Measurements from ENCODE around the gene KRTAP5-1.
"Not testable (repeated sequence)": the region's sequence is repeated elsewhere in the genome, so short reads cannot be mapped to it uniquely, and the experiment has no call there.

KRTAP5-1 gene

DNA sequence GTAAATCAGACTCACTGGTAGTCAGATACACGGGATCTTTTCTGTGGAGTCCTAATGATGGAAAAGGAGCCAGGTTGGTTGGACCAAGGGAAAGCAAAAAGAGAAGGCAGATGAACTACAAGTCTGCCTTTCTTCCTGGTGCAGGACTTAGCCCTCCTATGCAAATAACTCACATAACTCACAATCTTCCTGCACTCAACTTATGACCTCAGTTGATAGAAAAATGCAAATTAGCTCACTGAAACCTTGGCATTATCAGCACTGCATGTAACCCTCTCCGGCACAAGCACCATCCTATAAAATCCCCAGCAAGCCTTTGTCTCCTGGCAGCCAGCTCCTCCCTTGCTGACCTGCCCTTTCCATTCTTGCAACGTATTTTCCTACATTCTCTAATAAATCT, 16.6 kb upstream of the KRTAP5-1 start:
- DNase-seq (ENCODE audit: low spot score) = not testable (repeated sequence)

GRCh38 chr11:1600626-1601025, 15.5 kb upstream of the KRTAP5-1 start:
- DNase-seq (ENCODE audit: low spot score) = no peak

GRCh38 chr11:1598816-1599215, 13.7 kb upstream of the KRTAP5-1 start:
- peak; percentile 41 for DNase-seq (ENCODE audit: low spot score)

- not testable (repeated sequence) for DNase-seq (ENCODE audit: low spot score)
Observed at GRCh38 chr11:1598406-1598805, 13.3 kb upstream of the KRTAP5-1 start.

- no peak for DNase-seq (ENCODE audit: low spot score)
Observed at GRCh38 chr11:1597994-1598380, 12.9 kb upstream of the KRTAP5-1 start, which contains the start of gene KRTAP5-2. KRTAP5-2 (minus strand) TSS chr11:1598294; CDS start chr11:1598250, 44 bp downstream.

GRCh38 chr11:1597331-1597993, 12.4 kb upstream of the KRTAP5-1 start:
- DNase-seq (ENCODE audit: low spot score) = no peak

- not testable (repeated sequence) for DNase-seq (ENCODE audit: low spot score)
Observed at GRCh38 chr11:1596576-1597121, 11.6 kb upstream of the KRTAP5-1 start.

DNA sequence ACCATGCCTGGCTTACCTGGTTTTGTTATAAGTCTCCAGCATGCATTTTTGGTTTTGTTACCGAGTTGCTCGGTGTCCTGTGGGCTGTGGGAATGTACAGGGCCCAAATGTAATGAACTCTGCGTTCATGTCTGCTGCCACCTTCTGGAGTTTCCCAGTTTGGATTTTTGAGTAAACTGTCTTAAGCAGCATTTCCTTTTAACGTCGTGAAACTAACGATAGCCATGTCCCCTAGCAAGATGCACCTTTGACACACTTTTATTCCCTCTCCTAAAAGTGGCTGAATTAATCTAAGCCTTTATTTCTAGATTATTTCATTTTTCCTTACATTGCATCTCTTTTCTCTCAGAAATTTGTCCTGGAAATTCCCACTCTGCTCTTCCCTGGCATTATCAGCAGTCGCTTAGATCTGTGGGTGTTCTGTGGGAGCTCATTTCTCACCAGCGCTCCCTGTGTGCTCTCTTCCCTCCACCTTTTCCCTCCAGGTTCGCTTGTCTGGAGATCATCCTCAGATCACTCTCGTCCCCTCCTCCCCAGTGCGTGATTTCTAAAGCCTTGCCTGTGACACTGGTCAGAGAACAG, 11.0 kb upstream of the KRTAP5-1 start:
- DNase-seq (ENCODE audit: low spot score) = not testable (repeated sequence)

GRCh38 chr11:1592628-1593027, 7.5 kb upstream of the KRTAP5-1 start:
- DNase-seq (ENCODE audit: low spot score) = no peak

- no peak for DNase-seq (ENCODE audit: low spot score)
Observed at GRCh38 chr11:1589996-1590395, 4.9 kb upstream of the KRTAP5-1 start.

DNA sequence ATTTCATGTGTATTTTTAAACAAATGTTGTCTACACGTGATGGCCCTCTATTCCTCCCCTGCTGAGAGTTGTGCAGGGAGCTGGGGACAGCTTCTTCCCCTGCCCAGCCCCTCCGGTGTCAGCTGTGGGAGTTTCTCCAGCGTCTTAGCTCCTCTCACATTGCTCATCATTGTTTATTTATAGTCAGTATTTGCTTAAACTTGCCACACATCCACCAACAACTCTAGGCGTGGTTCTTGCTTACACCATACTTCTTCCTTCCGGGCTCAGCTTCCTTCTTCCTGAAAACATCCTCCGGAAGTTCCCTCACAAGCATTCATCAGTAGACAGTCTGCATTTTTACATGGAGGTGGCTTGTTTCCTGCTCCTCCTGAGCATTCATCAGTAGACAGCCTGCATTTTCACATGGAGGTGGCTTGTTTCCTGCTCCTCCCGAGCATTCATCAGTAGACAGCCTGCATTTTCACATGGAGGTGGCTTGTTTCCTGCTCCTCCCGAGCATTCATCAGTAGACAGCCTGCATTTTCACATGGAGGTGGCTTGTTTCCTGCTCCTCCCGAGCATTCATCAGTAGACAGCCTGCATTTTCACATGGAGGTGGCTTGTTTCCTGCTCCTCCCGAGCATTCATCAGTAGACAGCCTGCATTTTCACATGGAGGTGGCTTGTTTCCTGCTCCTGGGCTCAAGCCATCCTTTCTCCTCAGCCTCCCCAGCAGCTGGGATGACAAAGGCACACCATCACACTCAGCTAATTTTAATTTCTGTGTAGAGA, 4.3 kb upstream of the KRTAP5-1 start:
- peak; percentile 55 for DNase-seq (ENCODE audit: low spot score)

- DNase-seq (ENCODE audit: low spot score) = no peak
Observed at GRCh38 chr11:1586699-1587098, 1.6 kb upstream of the KRTAP5-1 start.

DNA sequence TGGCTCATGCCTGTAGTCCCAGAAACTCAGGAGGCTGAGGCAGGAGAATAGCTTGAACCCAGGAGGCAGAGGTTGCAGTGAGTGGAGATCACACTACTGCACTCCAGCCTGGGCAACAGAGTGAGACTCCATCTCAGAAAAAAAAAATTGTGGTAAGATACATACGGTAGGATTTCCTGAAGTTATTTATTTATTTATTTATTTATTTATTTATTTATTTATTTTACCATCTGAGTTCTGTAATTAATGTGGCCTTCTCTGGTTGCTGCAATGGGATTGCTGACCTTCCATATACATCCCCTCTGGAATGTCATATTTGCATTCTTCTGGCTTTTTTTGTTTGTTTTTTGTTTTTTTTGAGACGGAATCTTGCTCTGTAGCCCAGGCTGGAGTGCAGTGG, 2.2 kb downstream of the KRTAP5-1 start:
- DNase-seq (ENCODE audit: low spot score) = not testable (repeated sequence)

GRCh38 chr11:1581976-1582375, 3.1 kb downstream of the KRTAP5-1 start:
- no peak for DNase-seq (ENCODE audit: low spot score)

DNA sequence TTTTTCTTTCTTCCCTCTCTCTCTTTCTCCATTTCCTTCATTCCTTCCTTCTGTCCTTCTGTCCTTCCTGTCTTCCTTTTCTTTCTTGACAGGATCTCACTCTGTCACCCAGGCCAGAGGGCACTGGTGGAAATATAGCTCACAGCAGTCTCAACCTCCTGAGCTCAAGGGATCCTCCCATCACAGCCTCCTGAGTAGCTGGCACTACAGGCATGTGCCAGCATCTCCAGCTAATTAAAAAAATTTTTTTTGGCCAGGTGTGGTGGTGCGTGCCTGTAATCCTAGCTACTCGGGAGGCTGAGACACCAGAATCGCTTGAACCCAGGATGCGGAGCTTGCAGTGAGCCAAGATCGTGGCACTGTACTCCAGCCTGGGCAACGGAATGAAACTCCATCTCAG, 8.3 kb downstream of the KRTAP5-1 start:
- DNase-seq (ENCODE audit: low spot score) = no peak

DNA sequence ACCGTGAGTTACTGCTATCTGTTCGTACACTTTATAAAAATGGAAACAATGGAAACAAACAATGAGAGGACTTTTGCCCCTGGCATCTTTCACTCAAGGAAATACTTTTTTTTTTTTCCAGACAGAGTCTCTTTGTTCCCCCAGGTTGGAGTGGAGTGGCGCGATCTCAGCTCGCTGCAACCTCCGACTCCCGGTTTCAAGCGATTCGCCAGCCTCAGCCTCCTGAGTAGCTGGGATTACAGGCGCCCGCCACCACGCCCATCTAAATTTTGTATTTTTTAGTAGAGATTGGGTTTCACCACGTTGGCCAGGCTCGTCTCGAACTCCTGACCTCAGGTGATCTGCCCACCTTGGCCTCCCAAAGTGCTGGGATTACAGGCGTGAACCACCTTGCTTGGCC, 9.3 kb downstream of the KRTAP5-1 start:
- DNase-seq (ENCODE audit: low spot score) = not testable (repeated sequence)

GRCh38 chr11:1574933-1575242, 10.2 kb downstream of the KRTAP5-1 start:
- DNase-seq (ENCODE audit: low spot score) = no peak

DNA sequence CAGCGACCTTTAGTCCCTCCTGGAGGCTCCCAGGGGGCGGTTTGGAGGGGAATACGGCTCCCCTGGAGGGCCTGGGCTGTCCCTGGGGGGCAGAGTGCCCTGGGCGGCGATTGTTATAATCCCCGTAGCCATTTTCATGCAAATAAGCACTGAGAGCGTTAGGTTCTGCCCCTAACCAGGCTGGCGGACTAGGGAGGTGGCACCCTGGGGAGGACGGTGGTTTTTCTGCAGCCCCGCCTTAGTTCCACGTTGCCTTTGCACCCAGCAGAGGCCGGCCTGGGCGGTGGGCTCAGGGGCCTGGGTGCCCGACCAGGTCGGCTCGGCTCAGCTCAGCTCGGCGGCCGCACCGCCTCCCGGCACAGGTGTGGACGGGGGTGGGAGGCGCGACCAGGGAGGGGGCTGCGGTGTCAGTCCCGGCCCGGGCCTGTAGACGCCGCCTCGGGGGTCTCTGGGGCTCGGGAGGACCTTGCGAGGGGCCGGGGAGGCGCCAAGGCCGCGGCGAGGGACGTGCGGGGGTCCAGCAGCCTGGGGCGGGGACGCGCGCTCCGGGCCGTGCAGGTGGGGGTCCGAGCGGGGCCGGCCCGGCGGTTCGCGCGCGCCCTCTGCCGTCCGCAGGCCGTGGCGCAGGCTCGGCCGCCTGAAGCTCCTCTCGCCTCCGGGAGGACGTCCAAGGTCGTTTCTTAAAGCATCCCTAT, 10.7 kb downstream of the KRTAP5-1 start:
- peak; percentile 67 for DNase-seq (ENCODE audit: low spot score)

GRCh38 chr11:1573903-1574237, 11.2 kb downstream of the KRTAP5-1 start:
- DNase-seq (ENCODE audit: low spot score) = no peak

DNA sequence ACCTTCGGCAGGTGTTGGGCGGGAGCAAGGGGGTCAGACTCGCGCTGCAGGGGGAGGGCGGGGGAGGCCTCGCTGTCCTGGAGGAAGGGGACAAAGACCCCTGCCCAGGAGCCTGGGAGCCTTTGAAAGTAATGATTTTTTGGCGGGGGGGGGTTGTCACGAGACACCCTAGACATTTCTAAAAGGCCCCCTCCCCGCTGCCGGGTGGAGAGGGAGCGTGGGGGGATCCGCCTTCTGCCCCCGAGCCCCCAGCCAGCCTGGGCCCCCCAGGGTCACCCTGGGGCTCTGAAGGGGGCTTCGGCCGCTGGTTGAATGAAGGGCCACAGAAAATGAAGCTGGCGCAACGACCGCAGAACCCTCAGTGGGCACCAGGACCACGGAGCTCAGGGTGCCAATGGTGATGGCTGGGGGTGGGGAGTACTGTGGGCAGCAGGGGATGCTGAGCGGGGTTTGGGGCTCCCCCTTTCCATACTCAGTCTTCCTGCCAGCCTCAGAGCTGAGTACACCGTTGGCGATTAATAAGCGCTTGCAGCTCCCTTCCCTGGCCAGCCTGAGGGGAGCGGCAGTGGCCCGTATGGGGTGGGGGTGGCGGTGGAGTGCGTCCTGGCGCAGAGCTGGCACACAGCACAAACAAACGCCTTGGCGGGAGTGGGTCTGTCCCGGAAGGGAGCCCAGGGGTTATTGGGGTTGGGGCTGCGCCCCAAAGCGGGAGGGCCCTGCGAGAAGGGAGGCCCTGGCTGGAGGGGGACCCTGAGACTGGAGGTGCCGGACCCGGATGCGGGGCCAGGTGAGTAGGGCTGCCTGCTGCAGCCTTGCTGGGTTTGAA, 11.8 kb downstream of the KRTAP5-1 start:
- DNase-seq (ENCODE audit: low spot score) = peak; percentile 29

DNA sequence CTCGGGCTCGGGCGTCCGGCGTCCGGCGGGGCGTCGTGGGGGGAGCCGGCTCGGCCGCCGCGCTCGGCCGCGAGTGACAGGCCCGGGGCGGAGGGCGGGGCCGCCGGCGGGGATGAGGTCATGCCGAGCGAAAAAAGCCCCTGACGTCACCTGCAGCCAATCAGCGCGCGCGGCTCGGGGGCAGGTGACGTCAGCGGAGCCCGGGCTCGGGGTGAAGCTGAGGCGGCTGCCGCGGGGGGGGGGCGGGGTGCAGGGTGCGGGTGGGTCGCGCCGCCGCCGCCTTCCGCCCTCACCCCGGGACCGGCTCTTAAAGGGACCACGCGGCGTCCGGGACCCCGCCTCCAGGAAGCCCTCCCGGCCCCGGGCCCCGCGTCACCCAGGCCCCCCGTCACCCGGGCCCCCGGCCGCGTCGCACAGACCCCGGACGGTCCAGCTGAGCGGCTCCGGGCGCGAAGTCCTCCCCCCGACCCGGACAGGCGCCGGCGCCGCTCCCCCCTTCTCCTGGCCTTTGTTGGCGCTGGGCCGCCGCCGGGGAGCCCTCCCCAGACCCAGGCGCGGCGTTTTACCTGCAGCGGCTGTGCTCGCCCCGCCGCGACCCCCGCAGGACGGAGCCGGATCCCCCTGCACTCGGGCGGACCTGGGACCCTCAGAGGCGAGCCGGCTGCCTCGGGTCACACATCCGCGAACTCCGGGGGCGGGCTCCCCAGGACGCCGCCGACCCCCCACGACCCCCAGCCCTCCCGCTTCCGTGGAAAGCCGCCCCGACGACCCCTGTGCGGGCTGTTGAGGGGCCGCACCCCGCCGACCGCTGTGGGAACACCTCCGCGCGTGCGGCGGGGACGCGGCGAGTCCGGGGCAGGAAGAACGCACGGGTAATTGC, 12.6 kb downstream of the KRTAP5-1 start, which contains the start of gene DUSP8:
Gene DUSP8, minus strand, starts transcription at position 75 of the 880 bp plus-strand sequence. CDS start 6,445 bp downstream, outside the sequence.
- DNase-seq (ENCODE audit: low spot score) = peak; percentile 94
